HG02970 (cell line): ENCODE data around the gene SLC2A14.
"Not testable (repeated sequence)": the region's sequence is repeated elsewhere in the genome, so short reads cannot be mapped to it uniquely, and the experiment has no call there.

Source experiments
- ATAC-seq: cut with Tn5 transposase; IDR thresholded peaks from one replicate; pipeline ENCODE4 v1.9.1; 2021; ENCODE audit warnings: mild to moderate bottlenecking, moderate library complexity, moderate number of reproducible peaks; ENCODE audit not compliant: unreplicated experiment, low FRiP score

The SLC2A14 gene

GRCh38 chr12:7872566-7873319 lies at the start of gene SLC2A14:
Gene SLC2A14, minus strand, starts transcription at chr12:7872915. Its CDS starts 3,035 bp downstream, at chr12:7869880.
- no peak for ATAC-seq

DNA sequence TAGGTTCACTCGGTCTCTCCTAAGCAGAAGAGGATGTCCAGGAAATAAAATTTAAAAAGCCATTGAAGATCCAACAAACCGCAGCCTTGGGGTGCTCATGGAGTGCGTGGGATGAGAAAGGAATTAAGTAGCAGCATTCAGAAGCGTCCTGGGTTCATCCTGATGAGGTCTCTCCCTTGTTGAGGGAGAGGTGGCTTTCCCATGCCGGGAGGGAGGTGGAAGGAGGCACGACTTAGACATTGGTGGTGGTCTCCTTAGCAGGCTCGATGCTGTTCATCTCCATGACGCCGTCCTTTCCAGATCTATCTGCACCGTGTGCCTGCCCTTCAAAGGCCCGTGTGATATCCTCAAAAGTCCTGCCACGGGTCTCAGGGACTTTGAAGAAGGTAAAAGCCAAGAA lies 48.5 kb upstream of the SLC2A14 start:
- not testable (repeated sequence) for ATAC-seq

DNA sequence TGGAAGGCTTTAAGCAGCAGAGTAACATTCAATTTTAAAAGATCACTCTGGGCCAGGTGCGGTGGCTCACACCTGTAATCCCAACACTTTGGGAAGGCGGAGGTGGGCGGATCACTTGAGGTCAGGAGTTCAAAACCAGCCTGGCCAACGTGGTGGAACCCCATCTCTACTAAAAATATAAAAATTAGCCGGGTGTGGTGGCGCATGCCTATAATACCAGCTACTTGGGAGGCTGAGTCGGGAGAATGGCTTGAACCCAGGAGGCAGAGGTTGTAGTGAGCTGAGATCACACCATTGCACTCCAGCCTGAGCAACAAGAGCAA lies 45.5 kb upstream of the SLC2A14 start:
- ATAC-seq: not testable (repeated sequence)

GRCh38 chr12:7917392-7918267 lies 44.9 kb upstream of the SLC2A14 start:
- ATAC-seq: no peak

- no peak for ATAC-seq
These were observed 44.2 kb upstream of the SLC2A14 start for GRCh38 chr12:7916936-7917335.

GRCh38 chr12:7915661-7916403 lies 43.1 kb upstream of the SLC2A14 start:
- no peak for ATAC-seq

DNA sequence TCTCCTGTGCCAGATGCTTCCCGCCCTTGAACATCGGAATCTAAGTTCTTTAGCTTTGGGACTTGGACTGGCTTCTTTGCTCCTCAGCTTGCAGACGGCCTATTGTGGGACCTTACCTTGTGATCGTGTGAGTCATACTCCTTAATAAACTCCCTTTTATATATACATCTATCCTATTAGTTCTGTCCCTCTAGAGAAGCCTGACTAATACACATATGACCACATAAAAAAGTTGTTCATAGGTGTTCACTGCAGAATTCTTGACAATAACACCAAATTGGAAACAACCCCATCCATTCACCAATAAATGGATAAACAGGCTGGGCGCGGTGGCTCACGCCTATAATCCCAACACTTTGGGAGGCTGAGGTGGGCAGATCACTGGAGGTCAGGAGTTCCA lies 37.4 kb upstream of the SLC2A14 start:
- ATAC-seq: not testable (repeated sequence)

DNA sequence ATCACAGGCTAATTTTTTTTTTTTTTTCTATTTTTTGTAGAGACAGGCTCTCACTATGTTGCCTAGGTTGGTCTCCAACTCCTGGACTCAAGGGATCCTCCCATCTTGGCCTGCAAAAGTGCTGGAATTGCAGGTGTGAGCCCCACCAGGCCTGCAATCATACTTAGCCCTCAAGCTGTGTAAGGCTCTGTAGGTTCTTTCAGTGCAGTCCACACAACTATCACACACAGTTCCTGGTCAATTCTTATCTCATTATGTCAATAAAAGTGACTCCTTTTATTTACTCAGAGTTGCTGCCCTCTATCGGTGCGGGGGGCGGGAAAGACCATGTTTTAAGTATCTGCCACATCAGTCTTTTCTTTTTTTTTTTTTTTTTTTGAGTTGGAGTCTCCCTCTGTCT lies 34.3 kb upstream of the SLC2A14 start:
- ATAC-seq: no peak

- ATAC-seq: not testable (repeated sequence)
These were observed 33.6 kb upstream of the SLC2A14 start for GRCh38 chr12:7906303-7906702.

DNA sequence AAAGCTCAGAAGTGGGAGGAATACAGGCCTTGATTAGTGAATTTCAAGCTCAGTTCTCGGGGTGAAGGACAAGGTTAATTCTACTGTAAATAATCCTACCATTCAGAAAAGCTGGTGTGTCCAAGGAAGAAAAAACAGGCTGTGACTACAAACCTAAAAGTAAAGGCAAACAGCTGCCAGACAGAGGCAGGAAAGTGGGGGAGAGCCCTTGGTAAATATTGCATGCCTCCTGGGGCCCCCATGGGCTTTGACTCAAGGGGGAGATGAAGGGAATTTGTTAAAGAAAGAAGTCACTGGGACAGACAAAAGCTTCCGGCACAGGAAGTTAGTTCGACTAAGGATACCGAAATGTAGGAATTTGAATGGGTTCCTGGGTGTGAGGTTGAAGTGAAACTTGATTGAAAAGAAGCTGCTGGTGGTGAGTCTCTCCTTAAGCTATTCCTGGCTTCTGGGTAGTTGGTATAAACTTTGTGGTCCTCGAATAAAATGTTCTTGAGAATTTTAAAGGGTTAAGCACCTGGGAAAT lies 32.9 kb upstream of the SLC2A14 start:
- ATAC-seq: not testable (repeated sequence)

- ATAC-seq: no peak
These were observed 32.4 kb upstream of the SLC2A14 start for GRCh38 chr12:7905071-7905470.

DNA sequence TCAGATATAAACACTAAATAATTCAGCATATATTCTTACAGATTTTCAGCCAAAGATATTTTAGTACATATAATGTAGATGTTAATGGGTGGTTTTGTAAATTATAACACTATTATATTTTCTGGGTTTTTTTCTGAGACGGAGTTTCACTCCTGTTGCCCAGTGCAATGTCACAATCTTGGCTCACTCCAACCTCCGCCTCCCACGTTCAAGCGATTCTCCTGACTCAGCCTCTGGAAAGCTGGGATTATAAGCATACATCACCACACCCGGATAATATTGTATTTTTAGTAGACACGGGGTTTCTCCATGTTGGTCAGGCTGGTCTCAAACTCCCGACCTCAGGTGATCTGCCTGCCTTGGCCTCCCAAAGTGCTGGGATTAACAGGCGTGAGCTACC lies 29.7 kb upstream of the SLC2A14 start:
- not testable (repeated sequence) for ATAC-seq

DNA sequence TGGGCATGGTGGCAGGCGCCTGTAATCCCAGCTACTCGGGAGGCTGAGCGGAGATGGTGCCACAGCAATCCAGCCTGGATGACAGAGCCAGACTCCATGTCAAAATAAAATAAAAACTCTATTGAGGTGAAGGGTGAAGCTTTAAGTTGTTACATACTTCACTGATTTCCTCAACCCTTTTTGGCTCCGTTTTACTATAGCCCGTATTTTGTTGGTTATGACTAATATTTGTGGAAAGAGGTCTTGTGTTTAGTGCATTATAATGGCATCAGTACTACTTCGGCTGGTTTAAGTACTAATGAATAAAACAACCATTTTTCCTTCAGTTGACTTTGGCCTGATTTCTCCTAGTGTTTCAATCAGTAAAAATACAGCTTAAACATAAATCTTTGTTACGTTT lies 27.0 kb upstream of the SLC2A14 start:
- no peak for ATAC-seq

- ATAC-seq: not testable (repeated sequence)
These were observed 24.0 kb upstream of the SLC2A14 start for GRCh38 chr12:7896726-7897125.

GRCh38 chr12:7892186-7892980 lies 19.7 kb upstream of the SLC2A14 start:
- ATAC-seq: no peak

DNA sequence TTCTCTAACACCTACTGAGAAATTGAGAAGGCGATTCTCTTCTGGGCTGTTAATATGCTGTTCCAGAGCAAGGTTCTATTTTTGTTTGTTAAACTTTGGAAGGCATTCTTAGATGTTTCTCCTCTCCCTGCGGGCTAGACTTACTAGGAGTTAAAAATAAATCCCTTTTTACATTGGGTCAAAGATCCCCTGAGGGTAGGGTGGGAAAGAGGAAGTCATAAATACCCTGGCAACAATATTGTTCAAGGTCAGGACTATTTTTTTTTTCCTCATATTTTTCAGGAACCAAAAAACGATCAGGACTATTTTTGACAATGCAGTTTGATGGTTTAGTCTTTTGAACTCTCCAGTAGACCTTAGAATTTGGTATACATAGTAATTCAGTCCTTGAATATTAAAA lies 12.0 kb upstream of the SLC2A14 start:
- no peak for ATAC-seq

DNA sequence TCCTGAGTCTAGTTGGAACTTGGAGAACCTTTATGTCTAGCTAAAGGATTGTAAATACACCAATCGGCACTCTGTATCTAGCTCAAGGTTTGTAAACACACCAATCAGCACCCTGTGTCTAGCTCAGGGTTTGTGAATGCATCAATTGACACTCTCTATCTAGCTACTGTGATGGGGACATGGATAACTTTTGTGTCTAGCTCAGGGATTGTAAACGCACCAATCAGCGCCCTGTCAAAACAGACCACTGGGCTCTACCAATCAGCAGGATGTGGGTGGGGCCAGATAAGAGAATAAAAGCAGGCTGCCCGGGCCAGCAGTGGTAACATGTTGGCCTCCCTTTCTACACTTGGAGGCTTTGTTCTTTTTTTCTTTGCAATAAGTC lies 9.0 kb upstream of the SLC2A14 start:
- not testable (repeated sequence) for ATAC-seq

- ATAC-seq: not testable (repeated sequence)
These were observed 8.4 kb upstream of the SLC2A14 start for GRCh38 chr12:7880952-7881735.

DNA sequence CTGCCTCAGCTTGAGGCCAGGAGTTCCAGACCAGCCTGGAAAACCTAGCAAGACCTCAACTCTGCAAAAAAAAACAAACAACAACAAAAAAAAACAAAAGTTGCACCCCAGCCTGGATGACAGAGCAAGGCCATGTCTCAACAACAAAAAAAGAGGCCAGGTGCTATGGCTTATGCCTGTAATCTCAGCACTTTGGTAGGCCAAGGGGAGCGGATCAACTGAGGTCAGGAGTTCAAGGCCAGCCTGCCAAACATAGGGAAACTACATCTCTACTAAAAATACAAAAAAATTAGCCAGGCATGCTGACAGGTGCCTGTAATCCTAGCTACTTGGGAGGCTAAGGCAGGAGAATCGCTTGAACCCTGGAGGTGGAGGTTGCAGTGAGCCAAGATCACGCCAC lies 6.5 kb upstream of the SLC2A14 start:
- ATAC-seq: no peak
